ENCODE measurements around the gene MRPL24.

- no peak for TF ChIP-seq EZH2 (optimal IDR thresholded peaks at IDR 0.05; ENCODE audit: low read depth, low read length)
- TF ChIP-seq, protein P1, sequence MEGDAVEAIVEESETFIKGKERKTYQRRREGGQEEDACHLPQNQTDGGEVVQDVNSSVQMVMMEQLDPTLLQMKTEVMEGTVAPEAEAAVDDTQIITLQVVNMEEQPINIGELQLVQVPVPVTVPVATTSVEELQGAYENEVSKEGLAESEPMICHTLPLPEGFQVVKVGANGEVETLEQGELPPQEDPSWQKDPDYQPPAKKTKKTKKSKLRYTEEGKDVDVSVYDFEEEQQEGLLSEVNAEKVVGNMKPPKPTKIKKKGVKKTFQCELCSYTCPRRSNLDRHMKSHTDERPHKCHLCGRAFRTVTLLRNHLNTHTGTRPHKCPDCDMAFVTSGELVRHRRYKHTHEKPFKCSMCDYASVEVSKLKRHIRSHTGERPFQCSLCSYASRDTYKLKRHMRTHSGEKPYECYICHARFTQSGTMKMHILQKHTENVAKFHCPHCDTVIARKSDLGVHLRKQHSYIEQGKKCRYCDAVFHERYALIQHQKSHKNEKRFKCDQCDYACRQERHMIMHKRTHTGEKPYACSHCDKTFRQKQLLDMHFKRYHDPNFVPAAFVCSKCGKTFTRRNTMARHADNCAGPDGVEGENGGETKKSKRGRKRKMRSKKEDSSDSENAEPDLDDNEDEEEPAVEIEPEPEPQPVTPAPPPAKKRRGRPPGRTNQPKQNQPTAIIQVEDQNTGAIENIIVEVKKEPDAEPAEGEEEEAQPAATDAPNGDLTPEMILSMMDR (IDR thresholded peaks at IDR 0.05; ENCODE audit: low read length) = no peak
Observed at GRCh38 chr1:156777573-156777972, 36.7 kb upstream of the MRPL24 start.

All from MM.1S (cell line).